Sigmoid colon (tissue), 7 donors: ENCODE data around the gene KIF2A. TPM values are rescaled to one million over a fixed set of nuclear protein-coding genes. Genes with fewer than 3 reads are reported as not detected.

ENCODE experiments used
- DNase-seq: peaks from one replicate; pipeline ENCODE4 v3.0.0-alpha.2; 2019
- H3K27ac ChIP-seq, 4 donors: fragments of 200-600 bp; sonication (generic); one replicate each; pipeline ENCODE4 v1.5.1; 2016 to 2019; ENCODE audit warnings: mild to moderate bottlenecking in 1 of 4
- H3K27me3 ChIP-seq, 3 donors: fragments of 200-600 bp; sonication (generic); one replicate each; pipeline ENCODE4 v1.5.1; 2019; ENCODE audit warnings: mild to moderate bottlenecking in 1 of 3
- H3K36me3 ChIP-seq, 4 donors: fragments of 200-600 bp; sonication (generic); one replicate each; pipeline ENCODE4 v1.5.1; 2016 to 2019
- H3K4me1 ChIP-seq, 4 donors: fragments of 200-600 bp; sonication (generic); one replicate each; pipeline ENCODE4 v1.5.1; 2017 to 2019
- H3K4me3 ChIP-seq, 4 donors: fragments of 200-600 bp; sonication (generic); one replicate each; pipeline ENCODE4 v1.5.1; 2017 to 2019; ENCODE audit warnings: mild to moderate bottlenecking in 2 of 4, moderate library complexity in 1 of 4
- H3K9me3 ChIP-seq, 4 donors: fragments of 200-600 bp in 3 of 4; sonication (generic) in 3 of 4; one replicate each; pipeline versions ENCODE4 v1.5.1 to v1.6.1; 2013 to 2019
- CTCF ChIP-seq, 4 experiments: fragments of 450-650 bp in 3 of 4; fragments of 200-600 bp in 1 of 4; IDR thresholded peaks; one replicate each; pipeline ENCODE4 v1.5.1; 2016 to 2019; ENCODE audit warnings: antibody characterized with exemption in 4 of 4, mild to moderate bottlenecking in 3 of 4, moderate library complexity in 2 of 4
- EP300 ChIP-seq, 4 donors: sonication (generic); formaldehyde crosslinking; IDR thresholded peaks; one replicate each; pipeline ENCODE4 v1.6.1; 2017; ENCODE audit warnings: antibody characterized with exemption in 4 of 4
- POLR2A ChIP-seq, 2 donors: fragments of 450-650 bp; IDR thresholded peaks; one replicate each; pipeline ENCODE4 v1.6.1; 2016; ENCODE audit warnings: antibody characterized with exemption in 2 of 2, mild to moderate bottlenecking in 2 of 2, moderate library complexity in 2 of 2
- POLR2AphosphoS5 ChIP-seq, 4 donors: sonication (generic); formaldehyde crosslinking; IDR thresholded peaks; one replicate each; pipeline ENCODE4 v1.6.1; 2017; ENCODE audit warnings: antibody characterized with exemption in 4 of 4
- WGBS, 2 donors: extraction: QIAGEN DNeasy Blood & Tissue Kit; methylation state at CpG; one replicate each; pipeline ENCODE4 v1.1.7; 2013; 5-methylcytosine and 5-hydroxymethylcytosine counted together
- intact Hi-C: fragments of 100-400 bp; cut with DNase I; formaldehyde crosslinking; loops from one replicate; pipeline ENCODE4 v1.15.1; 2023
- polyA plus RNA-seq, 3 donors: library from polyadenylated mRNA; stranded (reverse); fragments of 200-250 nt; gene quantifications; one replicate each; pipeline ENCODE4 v1.2.3, GENCODE V29; 2013
- total RNA-seq, 4 donors: library from RNA; depleted of rRNA; stranded (reverse); fragments of >200 nt; gene quantifications; one replicate each; pipeline ENCODE4 v1.1.0, GENCODE V29; 2016
- donor health status: healthy with polysubstance abuse.
- donor health status: Bipolar disorder and iron deficiency.
- donor health status: healthy.

The KIF2A gene
- total and polyA plus RNA-seq, 7 donors, result 10.2 to 41.7 (median 29.6) TPM

DNA sequence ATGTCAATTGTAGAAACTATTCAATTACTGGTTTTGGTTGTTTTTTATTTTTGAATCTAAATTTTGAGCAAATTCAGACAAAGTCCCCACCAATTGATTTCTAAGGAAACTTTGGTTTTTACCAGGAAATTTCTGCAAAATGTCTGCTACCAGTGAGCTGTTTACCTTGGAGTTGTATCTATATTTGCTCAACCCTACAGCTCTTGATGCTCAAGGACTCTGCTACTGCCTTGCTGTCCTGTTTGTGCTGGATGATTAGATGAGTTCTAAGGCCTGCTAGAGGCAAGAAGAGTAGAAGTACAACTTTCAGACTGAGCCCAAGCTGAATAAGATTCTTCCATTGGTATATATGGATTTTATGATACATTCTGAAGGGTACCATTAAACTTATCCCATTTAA, 42.6 kb upstream of the KIF2A start:
- Histone ChIP-seq H3K9me3 (no peaks in the 10 kb centered on the region), H3K4me3 (no peak overlapping the region), H3K4me1 (no peaks in the 10 kb centered on the region), H3K27me3 (no peaks in the 10 kb centered on the region), H3K27ac (no peak overlapping the region), H3K36me3 (no peaks in the 10 kb centered on the region)
- intact Hi-C loops, result no loop called here
- no peak for DNase-seq
- TF ChIP-seq CTCF (IDR thresholded peaks at IDR 0.05) (no peak), POLR2AphosphoS5 (IDR thresholded peaks at IDR 0.05) (no peak), EP300 (IDR thresholded peaks at IDR 0.05) (no peak), POLR2A (IDR thresholded peaks at IDR 0.05) (no peak)

GRCh38 chr5:62265648-62266112, 40.3 kb upstream of the KIF2A start:
- intact Hi-C loops, result no loop called here
- Histone ChIP-seq H3K4me3 (no peak overlapping the region), H3K9me3 (no peaks in the 10 kb centered on the region), H3K27me3 (no peaks in the 10 kb centered on the region), H3K4me1 (no peaks in the 10 kb centered on the region), H3K36me3 (no peaks in the 10 kb centered on the region), H3K27ac (no peak overlapping the region)
- DNase-seq, result no peak
- TF ChIP-seq CTCF (IDR thresholded peaks at IDR 0.05), result no peak
- no peak for TF ChIP-seq EP300 (IDR thresholded peaks at IDR 0.05)
- TF ChIP-seq POLR2A (IDR thresholded peaks at IDR 0.05), result no peak
- no peak for TF ChIP-seq POLR2AphosphoS5 (IDR thresholded peaks at IDR 0.05)

- H3K4me1 ChIP-seq, result no peaks in the 10 kb centered on the region
- no peak overlapping the region for H3K4me3 ChIP-seq
- no peaks in the 10 kb centered on the region for H3K27me3 ChIP-seq
- intact Hi-C loops, result no loop called here
- no peak for DNase-seq
- H3K36me3 ChIP-seq, result no peaks in the 10 kb centered on the region
- no peaks in the 10 kb centered on the region for H3K9me3 ChIP-seq
- TF ChIP-seq POLR2A (IDR thresholded peaks at IDR 0.05), result no peak
- no peak for TF ChIP-seq CTCF (IDR thresholded peaks at IDR 0.05)
- no peak for TF ChIP-seq EP300 (IDR thresholded peaks at IDR 0.05)
- no peak for TF ChIP-seq POLR2AphosphoS5 (IDR thresholded peaks at IDR 0.05)
- H3K27ac ChIP-seq, result no peak overlapping the region
- 94 to 95% methylated on average over 4 of the region's 4 CpGs for WGBS, 2 donors
These were observed 39.4 kb upstream of the KIF2A start for GRCh38 chr5:62266573-62266972.

DNA sequence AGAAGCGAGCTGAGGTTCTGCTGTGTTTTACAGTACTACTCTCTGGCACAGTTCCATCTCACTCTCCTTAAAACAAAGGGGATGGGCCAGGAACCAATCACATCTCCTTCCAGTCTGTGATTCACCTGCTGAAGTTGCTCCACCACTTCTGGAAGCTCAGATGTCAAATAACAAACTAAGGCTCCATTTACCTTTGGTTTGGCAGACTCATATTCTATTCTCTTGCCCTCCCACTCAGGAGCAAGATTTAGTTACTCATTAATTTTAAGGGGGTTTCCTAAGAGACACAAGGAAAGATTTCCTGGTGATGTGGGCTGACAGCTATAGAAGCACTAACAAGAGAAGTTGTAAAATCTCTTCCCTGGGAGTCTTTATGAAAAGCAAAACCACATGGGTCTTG, 37.8 kb upstream of the KIF2A start:
- Histone ChIP-seq H3K4me1 (no peaks in the 10 kb centered on the region), H3K27ac (no peak overlapping the region), H3K4me3 (no peak overlapping the region), H3K27me3 (no peaks in the 10 kb centered on the region), H3K36me3 (no peaks in the 10 kb centered on the region), H3K9me3 (no peaks in the 10 kb centered on the region)
- TF ChIP-seq POLR2A (IDR thresholded peaks at IDR 0.05) (no peak), POLR2AphosphoS5 (IDR thresholded peaks at IDR 0.05) (no peak), EP300 (IDR thresholded peaks at IDR 0.05) (no peak), CTCF (IDR thresholded peaks at IDR 0.05) (no peak)
- 17 to 77% methylated on average over 1 of the region's 1 CpG for WGBS, 2 donors
- no peak for DNase-seq
- intact Hi-C loops, result no loop called here

GRCh38 chr5:62268792-62269191, 37.2 kb upstream of the KIF2A start:
- no peaks in the 10 kb centered on the region for H3K4me1 ChIP-seq
- intact Hi-C loops, result no loop called here
- TF ChIP-seq CTCF (IDR thresholded peaks at IDR 0.05) (no peak), POLR2AphosphoS5 (IDR thresholded peaks at IDR 0.05) (no peak), POLR2A (IDR thresholded peaks at IDR 0.05) (no peak), EP300 (IDR thresholded peaks at IDR 0.05) (no peak)
- H3K27me3 ChIP-seq, result no peaks in the 10 kb centered on the region
- H3K4me3 ChIP-seq, result no peak overlapping the region
- 46 to 60% methylated on average over 2 of the region's 2 CpGs for WGBS, 2 donors
- H3K9me3 ChIP-seq, result no peaks in the 10 kb centered on the region
- H3K27ac ChIP-seq, result no peak overlapping the region
- DNase-seq, result no peak
- H3K36me3 ChIP-seq, result no peaks in the 10 kb centered on the region
